Measurements from ENCODE around the gene RABL2A.
"Not testable (repeated sequence)": the region's sequence is repeated elsewhere in the genome, so short reads cannot be mapped to it uniquely, and the experiment has no call there.

The RABL2A gene

DNA sequence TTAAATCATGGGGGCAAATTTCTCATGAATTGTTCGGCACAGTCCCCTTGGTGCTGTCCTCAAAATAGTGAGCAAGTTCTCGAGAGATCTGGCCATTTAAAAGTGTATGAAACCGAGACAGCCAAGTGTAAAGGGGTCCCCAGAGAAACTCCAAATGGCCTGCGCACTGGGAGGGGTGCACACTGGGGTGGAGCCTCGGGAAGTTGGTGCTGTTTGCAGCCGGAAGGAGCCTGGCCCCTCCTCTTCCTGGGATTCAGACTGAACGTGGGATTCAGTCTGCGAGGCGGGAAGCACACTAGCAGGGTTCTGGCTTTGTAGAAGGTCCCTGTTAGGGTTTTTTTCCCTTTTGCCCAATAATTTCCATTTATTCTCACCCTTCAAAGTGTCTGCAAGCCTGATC is 48.8 kb downstream of the RABL2A start:
- Histone ChIP-seq H3K27ac (no peak overlapping the region), H3K36me3 (ENCODE audit: insufficient read depth, low read length) (no peaks in the 10 kb centered on the region), H3K9me3 (ENCODE audit: low read depth, low read length) (no peaks in the 10 kb centered on the region), H3K4me3 (no peak overlapping the region), H3K9ac (ENCODE audit: insufficient read length) (no peak overlapping the region)
- no peak for DNase-seq (ENCODE audit: low read depth, low spot score)
- TF ChIP-seq POLR2AphosphoS5 (IDR thresholded peaks at IDR 0.05; ENCODE audit: borderline replicate concordance, low read depth, low read length) (no peak), FOXP2 (optimal IDR thresholded peaks at IDR 0.05; ENCODE audit: control extremely low read depth, extremely low read length, insufficient read depth) (no peak), EZH2 (IDR thresholded peaks at IDR 0.05) (no peak)

DNA sequence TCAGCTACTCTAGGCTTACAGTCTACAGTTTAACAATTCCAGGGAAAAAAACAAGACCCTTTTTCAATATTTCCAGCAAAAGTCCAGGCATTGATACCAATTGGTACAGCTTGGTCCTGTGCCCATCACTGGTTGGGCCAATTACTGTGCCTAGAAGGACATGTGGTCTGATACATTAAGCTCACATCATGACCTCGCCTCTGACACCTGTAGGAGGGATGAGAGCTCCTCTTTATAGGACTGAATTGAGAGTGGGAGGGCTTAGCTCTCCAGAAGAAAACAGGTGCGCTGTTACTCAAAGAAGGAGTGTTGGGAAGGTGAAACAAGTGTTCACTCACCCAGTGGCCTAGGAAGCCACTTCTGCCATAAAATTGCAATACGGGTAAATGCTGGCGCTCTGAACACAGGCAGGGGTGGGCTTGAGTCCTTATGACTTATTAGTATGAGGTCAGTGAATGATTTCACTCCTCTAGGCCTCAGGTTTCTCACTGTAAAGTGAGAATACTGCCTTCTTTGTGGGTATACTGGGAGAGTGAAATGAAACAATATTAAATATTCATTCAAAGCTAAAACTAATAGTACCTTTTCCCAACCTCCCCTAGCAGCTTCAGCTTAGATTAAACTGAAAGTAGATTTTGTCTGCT is 49.7 kb downstream of the RABL2A start:
- no peak for TF ChIP-seq FOXP2 (optimal IDR thresholded peaks at IDR 0.05; ENCODE audit: control extremely low read depth, extremely low read length, insufficient read depth)
- no peak for TF ChIP-seq EZH2 (IDR thresholded peaks at IDR 0.05)
- no peak for TF ChIP-seq POLR2AphosphoS5 (IDR thresholded peaks at IDR 0.05; ENCODE audit: borderline replicate concordance, low read depth, low read length)
- DNase-seq (ENCODE audit: low read depth, low spot score), result no peak
- no peak overlapping the region for H3K27ac ChIP-seq
- H3K9ac ChIP-seq (ENCODE audit: insufficient read length), result no peak overlapping the region
- no peaks in the 10 kb centered on the region for H3K36me3 ChIP-seq (ENCODE audit: insufficient read depth, low read length)
- H3K9me3 ChIP-seq (ENCODE audit: low read depth, low read length), result no peaks in the 10 kb centered on the region
- H3K4me3 ChIP-seq, result no peak overlapping the region

DNA sequence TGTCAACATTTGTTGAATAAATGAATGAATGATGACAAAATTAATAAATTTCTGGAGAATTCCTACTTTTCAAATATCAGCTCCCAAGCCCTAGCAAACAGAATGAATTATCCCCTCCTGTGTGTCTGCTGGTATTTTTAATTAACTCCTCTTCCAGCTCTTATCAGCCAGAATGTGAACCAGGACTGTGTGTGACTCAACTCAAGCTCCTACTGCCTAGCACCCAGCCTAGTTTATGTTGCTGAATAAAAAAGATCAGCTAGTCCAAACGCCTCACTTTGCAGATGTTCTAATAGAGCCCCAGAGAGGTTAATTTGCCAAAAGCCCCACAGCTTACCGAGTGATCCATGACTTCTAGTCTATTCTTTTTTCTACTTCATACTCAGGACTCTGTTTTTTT is 50.3 kb downstream of the RABL2A start:
- Histone ChIP-seq H3K4me3 (no peak overlapping the region), H3K9ac (ENCODE audit: insufficient read length) (no peak overlapping the region), H3K36me3 (ENCODE audit: insufficient read depth, low read length) (no peaks in the 10 kb centered on the region), H3K9me3 (ENCODE audit: low read depth, low read length) (no peaks in the 10 kb centered on the region), H3K27ac (no peak overlapping the region)
- TF ChIP-seq FOXP2 (optimal IDR thresholded peaks at IDR 0.05; ENCODE audit: control extremely low read depth, extremely low read length, insufficient read depth), result no peak
- no peak for TF ChIP-seq POLR2AphosphoS5 (IDR thresholded peaks at IDR 0.05; ENCODE audit: borderline replicate concordance, low read depth, low read length)
- TF ChIP-seq EZH2 (IDR thresholded peaks at IDR 0.05), result no peak
- DNase-seq (ENCODE audit: low read depth, low spot score), result no peak

DNA sequence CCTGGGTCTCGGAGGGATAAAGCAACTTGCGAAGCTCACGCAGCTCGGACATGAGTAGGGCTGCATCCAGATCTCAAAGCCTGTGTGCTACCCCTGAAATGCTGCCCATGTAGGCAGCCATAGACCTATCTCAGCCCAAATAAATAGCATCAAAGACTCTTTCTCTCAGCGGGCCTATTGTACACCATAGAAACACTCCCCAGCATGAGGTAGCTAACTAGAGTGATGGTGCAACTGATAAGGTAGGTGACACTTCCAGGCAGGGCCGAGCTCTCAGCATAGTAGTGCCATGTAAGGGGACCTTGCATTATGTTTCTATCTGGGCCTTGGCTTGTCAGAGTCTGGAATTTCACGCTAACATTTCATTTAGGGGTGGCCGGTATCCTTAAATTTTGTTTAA is 52.4 kb downstream of the RABL2A start:
- no peak overlapping the region for H3K9ac ChIP-seq (ENCODE audit: insufficient read length)
- TF ChIP-seq EZH2 (IDR thresholded peaks at IDR 0.05) (no peak), FOXP2 (optimal IDR thresholded peaks at IDR 0.05; ENCODE audit: control extremely low read depth, extremely low read length, insufficient read depth) (no peak), POLR2AphosphoS5 (IDR thresholded peaks at IDR 0.05; ENCODE audit: borderline replicate concordance, low read depth, low read length) (no peak)

DNA sequence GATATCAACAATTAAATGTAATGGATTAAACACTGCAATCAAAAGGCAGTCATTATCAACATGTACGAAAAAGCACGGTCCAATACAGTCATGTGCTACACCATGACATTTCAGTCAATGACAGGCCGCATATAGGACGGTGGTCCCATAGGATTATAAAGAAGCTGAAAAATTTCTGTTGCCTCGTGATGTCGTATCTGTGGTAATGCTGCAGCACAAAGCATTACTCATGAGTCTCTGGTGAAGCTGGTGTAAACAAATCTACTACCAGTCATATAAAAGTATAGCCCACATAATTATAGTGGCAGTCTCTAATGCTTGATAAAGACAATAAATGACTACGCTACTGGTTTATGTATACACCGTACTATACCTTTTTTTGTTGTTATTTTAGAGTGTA is 58.4 kb downstream of the RABL2A start:
- no peak for DNase-seq (ENCODE audit: low read depth, low spot score)
- H3K27ac ChIP-seq, result no peak overlapping the region

More for the DNA sequence above, 52.4 kb downstream of the RABL2A start:
- DNase-seq (ENCODE audit: low read depth, low spot score), result no peak
- Histone ChIP-seq H3K4me3 (no peak overlapping the region), H3K36me3 (ENCODE audit: insufficient read depth, low read length) (no peaks in the 10 kb centered on the region), H3K9me3 (ENCODE audit: low read depth, low read length) (no peaks in the 10 kb centered on the region), H3K27ac (no peak overlapping the region)

DNA sequence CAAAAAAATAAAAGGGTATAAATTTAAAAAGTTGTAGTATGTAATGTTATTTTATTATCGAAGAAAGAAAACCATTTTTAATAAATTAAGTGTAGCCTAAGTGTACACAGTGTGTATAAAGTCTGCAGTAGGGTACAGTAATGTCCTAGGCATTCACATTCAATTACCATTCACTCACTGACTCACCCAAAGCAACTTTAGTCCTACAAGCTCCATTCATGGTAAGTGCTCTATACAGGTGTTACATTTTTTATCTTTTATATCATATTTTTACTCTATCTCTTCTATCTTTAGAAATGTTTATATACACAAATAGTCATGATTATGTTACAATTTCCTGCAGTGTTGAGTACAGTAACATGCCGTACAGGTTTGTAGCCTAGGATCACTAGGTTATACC is 59.5 kb downstream of the RABL2A start:
- Histone ChIP-seq H3K4me3 (no peak overlapping the region), H3K27ac (no peak overlapping the region), H3K9ac (ENCODE audit: insufficient read length) (no peak overlapping the region), H3K36me3 (ENCODE audit: insufficient read depth, low read length) (no peaks in the 10 kb centered on the region), H3K9me3 (ENCODE audit: low read depth, low read length) (no peaks in the 10 kb centered on the region)
- DNase-seq (ENCODE audit: low read depth, low spot score), result no peak
- TF ChIP-seq EZH2 (IDR thresholded peaks at IDR 0.05) (no peak), FOXP2 (optimal IDR thresholded peaks at IDR 0.05; ENCODE audit: control extremely low read depth, extremely low read length, insufficient read depth) (no peak), POLR2AphosphoS5 (IDR thresholded peaks at IDR 0.05; ENCODE audit: borderline replicate concordance, low read depth, low read length) (no peak)

More for the DNA sequence above, 58.4 kb downstream of the RABL2A start:
- Histone ChIP-seq H3K9me3 (ENCODE audit: low read depth, low read length) (no peaks in the 10 kb centered on the region), H3K4me3 (no peak overlapping the region), H3K9ac (ENCODE audit: insufficient read length) (no peak overlapping the region), H3K36me3 (ENCODE audit: insufficient read depth, low read length) (no peaks in the 10 kb centered on the region)
- no peak for TF ChIP-seq EZH2 (IDR thresholded peaks at IDR 0.05)

DNA sequence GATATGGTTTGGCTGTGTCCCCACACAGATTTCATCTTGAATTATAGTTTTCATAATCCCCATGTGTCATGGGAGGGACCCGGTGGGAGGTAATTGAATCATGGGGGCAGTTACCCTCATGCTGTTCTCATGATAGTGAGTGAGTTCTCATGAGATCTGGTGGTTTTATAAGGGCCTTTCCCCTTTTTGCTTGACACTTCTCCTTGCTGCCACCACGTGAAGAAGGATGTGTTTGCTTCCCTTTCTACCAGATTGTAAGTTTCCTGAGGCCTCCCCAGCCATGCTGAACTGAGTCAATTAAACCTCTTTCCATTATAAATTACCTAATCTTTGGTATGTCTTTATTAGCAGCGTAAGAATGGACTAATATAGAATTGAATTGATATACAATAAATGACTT is 63.8 kb downstream of the RABL2A start:
- not testable (repeated sequence) for H3K9me3 ChIP-seq (ENCODE audit: low read depth, low read length); H3K9ac ChIP-seq (ENCODE audit: insufficient read length); H3K36me3 ChIP-seq (ENCODE audit: insufficient read depth, low read length); H3K4me3 ChIP-seq; H3K27ac ChIP-seq; DNase-seq (ENCODE audit: low read depth, low spot score)
